Brain microvascular endothelial cell (primary cell): Measurements from ENCODE around the gene PPFIBP2.

Experiments used
- DNase-seq: peaks from one replicate; pipeline ENCODE4 v3.0.0-alpha.2; 2020
- H3K27ac ChIP-seq: fragments of 250-450 bp; sonication (Bioruptor Pico); 2 replicates; pipeline ENCODE4 v1.5.1; 2020; ENCODE audit warnings: mild to moderate bottlenecking, moderate library complexity
- H3K27me3 ChIP-seq: fragments of 250-450 bp; sonication (Bioruptor Pico); replicated peaks from 2 replicates; pipeline ENCODE4 v1.5.1; 2020; ENCODE audit warnings: mild to moderate bottlenecking
- H3K36me3 ChIP-seq: fragments of 250-450 bp; sonication (Bioruptor Pico); replicated peaks from 2 replicates; pipeline ENCODE4 v1.5.1; 2020; ENCODE audit warnings: mild to moderate bottlenecking
- H3K4me3 ChIP-seq: 2 replicates; pipeline ENCODE4 v1.5.1; 2011; ENCODE audit warnings: low read depth, mild to moderate bottlenecking, control low read depth, low read length, moderate library complexity
- in situ Hi-C: cut with HindIII; loops from 2 replicates; pipeline ENCODE4 v1.10.0; 2017; ENCODE audit warnings: low sequenced_read_pairs, low pct_ligation_motif_present
- TF ChIP-seq, protein P1 (sequence below): IDR thresholded peaks from 2 replicates; pipeline ENCODE4 v1.5.1; 2011; ENCODE audit warnings: low read depth, mild to moderate bottlenecking, moderate library complexity, low read length, control low read depth, inconsistent platforms; ENCODE audit errors: missing control alignments

PPFIBP2 gene

DNA sequence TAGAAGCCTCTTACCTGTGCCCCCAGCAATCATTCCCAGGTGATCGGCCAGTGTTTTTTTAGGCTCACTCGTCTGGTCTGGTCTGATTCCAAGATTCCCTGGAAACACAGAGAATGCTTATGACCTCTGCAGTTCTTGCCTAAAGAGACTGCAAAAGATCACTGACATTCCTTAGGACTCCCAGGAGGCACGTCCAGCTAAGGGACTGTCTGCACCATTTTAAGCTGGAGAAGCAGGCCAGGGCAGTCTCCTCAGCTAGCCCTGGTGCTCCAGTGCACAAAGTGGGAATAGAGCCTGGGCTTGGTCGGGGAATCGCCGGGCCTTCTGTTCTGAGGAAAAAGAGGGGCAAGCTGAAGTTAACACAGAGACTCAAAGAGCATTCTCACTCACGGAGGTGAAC is 154.7 kb downstream of the PPFIBP2 start:
- Histone ChIP-seq H3K27me3 (peaks cover under 1% of the 10 kb centered on the region), H3K4me3 (no peak overlapping the region), H3K27ac (no peak overlapping the region), H3K36me3 (no peaks in the 10 kb centered on the region)
- TF ChIP-seq, protein P1, sequence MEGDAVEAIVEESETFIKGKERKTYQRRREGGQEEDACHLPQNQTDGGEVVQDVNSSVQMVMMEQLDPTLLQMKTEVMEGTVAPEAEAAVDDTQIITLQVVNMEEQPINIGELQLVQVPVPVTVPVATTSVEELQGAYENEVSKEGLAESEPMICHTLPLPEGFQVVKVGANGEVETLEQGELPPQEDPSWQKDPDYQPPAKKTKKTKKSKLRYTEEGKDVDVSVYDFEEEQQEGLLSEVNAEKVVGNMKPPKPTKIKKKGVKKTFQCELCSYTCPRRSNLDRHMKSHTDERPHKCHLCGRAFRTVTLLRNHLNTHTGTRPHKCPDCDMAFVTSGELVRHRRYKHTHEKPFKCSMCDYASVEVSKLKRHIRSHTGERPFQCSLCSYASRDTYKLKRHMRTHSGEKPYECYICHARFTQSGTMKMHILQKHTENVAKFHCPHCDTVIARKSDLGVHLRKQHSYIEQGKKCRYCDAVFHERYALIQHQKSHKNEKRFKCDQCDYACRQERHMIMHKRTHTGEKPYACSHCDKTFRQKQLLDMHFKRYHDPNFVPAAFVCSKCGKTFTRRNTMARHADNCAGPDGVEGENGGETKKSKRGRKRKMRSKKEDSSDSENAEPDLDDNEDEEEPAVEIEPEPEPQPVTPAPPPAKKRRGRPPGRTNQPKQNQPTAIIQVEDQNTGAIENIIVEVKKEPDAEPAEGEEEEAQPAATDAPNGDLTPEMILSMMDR: no peak
- in situ Hi-C loops: no loop called here
- DNase-seq: no peak

DNA sequence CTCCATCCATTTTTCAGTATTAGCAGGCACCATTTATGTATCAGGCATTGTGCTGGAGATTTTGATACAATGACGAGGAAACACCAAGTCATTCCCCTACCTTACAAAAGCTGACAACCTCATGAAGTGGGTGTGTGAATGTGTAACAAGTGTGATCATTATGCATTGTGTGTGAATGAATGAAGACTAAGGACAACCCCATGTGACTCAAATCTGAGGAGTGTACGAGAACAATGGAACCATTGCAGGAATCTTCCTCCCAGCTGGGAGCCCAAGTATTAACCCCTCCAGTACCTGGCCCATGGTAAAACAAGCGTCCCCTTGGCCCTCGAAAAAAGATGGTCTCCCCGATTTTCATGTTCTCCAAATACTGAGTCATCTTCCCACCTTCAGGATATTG is 155.1 kb downstream of the PPFIBP2 start:
- H3K36me3 ChIP-seq: no peaks in the 10 kb centered on the region
- in situ Hi-C loops: no loop called here
- TF ChIP-seq, protein P1: no peak
- no peak overlapping the region for H3K4me3 ChIP-seq
- DNase-seq: no peak
- H3K27ac ChIP-seq: no peak overlapping the region
- peaks cover 4% of the 10 kb centered on the region for H3K27me3 ChIP-seq

DNA sequence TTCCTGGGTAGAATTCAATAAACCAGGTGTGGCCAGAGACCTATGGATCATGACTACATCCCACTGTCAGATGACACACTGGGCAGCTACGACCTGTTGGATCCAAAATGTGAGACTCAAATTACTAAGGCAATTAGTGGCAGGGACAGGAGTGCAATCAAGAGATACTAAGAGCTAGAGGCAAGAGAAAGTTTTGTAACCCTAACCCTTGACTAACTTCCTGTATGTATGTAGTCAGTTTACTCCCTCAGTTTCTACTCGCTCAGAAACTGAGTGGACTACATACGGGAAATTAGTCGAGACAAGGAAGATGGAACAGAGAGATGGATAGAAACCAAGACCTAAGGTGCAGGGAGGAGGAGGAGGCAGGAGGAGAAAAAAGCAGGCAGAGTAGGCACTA is 156.8 kb downstream of the PPFIBP2 start:
- H3K36me3 ChIP-seq: no peaks in the 10 kb centered on the region
- TF ChIP-seq, protein P1: no peak
- DNase-seq: no peak

DNA sequence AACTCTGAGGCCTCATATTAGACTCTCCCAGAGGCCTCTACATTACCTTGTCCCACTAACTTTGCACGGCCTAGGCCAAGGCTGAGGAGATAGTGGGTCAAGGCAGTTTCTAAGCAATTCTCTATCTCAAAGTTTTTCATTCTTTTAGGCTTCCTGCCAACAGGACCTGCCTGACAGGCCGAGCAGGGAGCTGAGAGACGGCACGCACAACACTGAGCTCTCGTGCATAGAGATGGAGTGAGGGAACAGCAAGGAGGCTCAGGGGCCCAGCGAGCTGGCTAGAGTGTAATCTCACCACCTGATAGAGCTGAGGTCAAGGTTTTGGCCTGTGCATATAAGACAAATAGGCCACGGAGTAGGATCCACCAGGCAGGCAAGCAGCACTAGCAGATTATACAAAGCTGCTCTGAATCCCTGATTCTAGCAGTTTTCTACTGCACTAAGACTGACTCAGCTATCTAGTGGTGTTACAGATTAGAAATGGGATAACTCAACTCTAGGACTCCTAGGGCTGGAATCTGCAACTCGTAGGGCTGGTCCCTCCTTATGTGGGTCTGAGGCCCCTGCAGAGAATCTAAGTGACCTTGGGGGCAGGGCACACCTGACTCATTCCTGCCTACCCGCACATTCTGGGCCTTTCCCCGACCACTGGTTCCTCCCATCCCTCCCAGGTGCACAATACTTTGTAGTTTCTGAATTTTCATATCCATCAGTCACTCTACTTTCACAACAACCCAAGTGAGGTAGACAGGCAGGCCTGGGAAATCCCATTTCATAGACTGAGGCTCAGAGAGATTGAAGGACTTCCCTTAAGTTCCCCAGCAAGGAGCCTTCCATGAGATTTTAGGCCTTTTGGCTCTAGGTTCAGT is 157.8 kb downstream of the PPFIBP2 start:
- DNase-seq: no peak
- Histone ChIP-seq H3K27ac (no peak overlapping the region), H3K36me3 (no peaks in the 10 kb centered on the region), H3K27me3 (peaks cover 4% of the 10 kb centered on the region), H3K4me3 (no peak overlapping the region)
- TF ChIP-seq, protein P1: no peak
- in situ Hi-C loops: no loop called here

More for the DNA sequence above, 156.8 kb downstream of the PPFIBP2 start:
- H3K27me3 ChIP-seq: peaks cover 4% of the 10 kb centered on the region
- in situ Hi-C loops: no loop called here
- no peak overlapping the region for H3K27ac ChIP-seq
- H3K4me3 ChIP-seq: no peak overlapping the region

DNA sequence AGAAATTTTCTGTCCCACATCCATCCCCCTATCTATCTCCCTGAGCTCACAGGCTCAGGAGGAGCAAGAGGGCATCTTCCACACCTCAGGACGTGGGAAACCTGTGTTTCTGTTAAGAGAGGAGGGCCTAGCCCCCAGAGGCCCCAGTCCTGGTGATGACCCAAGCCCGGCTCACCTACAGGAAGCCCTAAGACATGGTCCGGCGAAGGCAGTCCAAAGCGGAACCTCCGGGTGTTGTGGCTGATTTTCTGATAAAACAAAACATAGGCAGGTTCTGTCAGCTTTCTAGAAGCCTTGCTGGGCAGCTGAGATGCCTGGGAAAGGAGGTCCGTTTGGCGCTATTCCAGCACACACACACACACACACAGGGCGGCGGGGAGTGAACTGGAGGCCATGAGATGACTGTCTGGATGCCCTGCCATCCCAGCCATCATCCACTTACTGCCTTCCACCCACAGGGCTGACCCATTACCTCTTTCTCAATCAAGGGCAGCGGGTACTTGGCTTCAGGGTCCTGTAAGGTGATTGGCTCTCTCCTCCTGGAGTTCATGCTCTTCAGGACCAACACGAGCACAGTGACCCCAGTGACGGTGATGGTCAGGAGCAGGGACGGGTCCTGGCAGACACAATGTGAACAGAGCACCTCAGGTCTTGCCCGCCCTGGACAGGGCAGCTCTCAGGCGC is 158.6 kb downstream of the PPFIBP2 start:
- no peak overlapping the region for H3K27ac ChIP-seq
- H3K36me3 ChIP-seq: no peaks in the 10 kb centered on the region
- in situ Hi-C loops: no loop called here
- peaks cover 4% of the 10 kb centered on the region for H3K27me3 ChIP-seq
- no peak for DNase-seq
- TF ChIP-seq, protein P1: no peak
- H3K4me3 ChIP-seq: no peak overlapping the region
